Naive B cell (primary cell): Measurements from ENCODE around the gene CLDN3. TPM values are rescaled to one million over a fixed set of nuclear protein-coding genes. Genes with fewer than 3 reads are reported as not detected.
"Not testable (repeated sequence)": the region's sequence is repeated elsewhere in the genome, so short reads cannot be mapped to it uniquely, and the experiment has no call there.

Experiments used
- ATAC-seq, 2 donors: fragments of 150-1000 bp; cut with Tn5 transposase; 2 replicates each; pipeline ENCODE4 v1.10.0; 2021; ENCODE audit warnings: low read depth in 2 of 2, mild to moderate bottlenecking in 2 of 2, moderate library complexity in 2 of 2
- DNase-seq: peaks from one replicate; pipeline ENCODE4 v3.0.0; 2022
- H3K27ac Mint-ChIP-seq, 6 donors: one replicate each; pipeline ENCODE4 v1.8.0; 2020 to 2022; ENCODE audit warnings: mild to moderate bottlenecking in 6 of 6, mixed read lengths in 6 of 6, moderate library complexity in 5 of 6, inconsistent platforms in 2 of 6
- H3K27me3 Mint-ChIP-seq, 3 donors: one replicate each; pipeline ENCODE4 v1.8.0; 2021 to 2022; ENCODE audit warnings: mixed read lengths in 3 of 3, mild to moderate bottlenecking in 1 of 3
- H3K36me3 Mint-ChIP-seq, 2 donors: one replicate each; pipeline ENCODE4 v1.8.0; 2020 to 2022; ENCODE audit warnings: mixed read lengths in 2 of 2, inconsistent platforms in 1 of 2, mild to moderate bottlenecking in 1 of 2
- H3K4me1 Mint-ChIP-seq, 3 donors: one replicate each; pipeline ENCODE4 v1.8.0; 2020 to 2022; ENCODE audit warnings: mixed read lengths in 3 of 3, inconsistent platforms in 1 of 3, mild to moderate bottlenecking in 1 of 3, moderate library complexity in 1 of 3
- H3K4me3 Mint-ChIP-seq, 8 donors: one replicate each; pipeline ENCODE4 v1.8.0; 2020 to 2022; ENCODE audit warnings: mild to moderate bottlenecking in 8 of 8, mixed read lengths in 8 of 8, moderate library complexity in 8 of 8, inconsistent platforms in 2 of 8
- H3K9me3 Mint-ChIP-seq, 7 donors: one replicate each; pipeline ENCODE4 v1.8.0; 2020 to 2022; ENCODE audit warnings: mixed read lengths in 7 of 7, mild to moderate bottlenecking in 5 of 7, inconsistent platforms in 2 of 7, moderate library complexity in 1 of 7
- polyA plus RNA-seq, 6 donors: library from polyadenylated mRNA; unstranded; fragments of 300-500 nt; fragmentation: Illumina TruSeq; gene quantifications; one replicate each; pipeline ENCODE4 v1.2.3, GENCODE V29; 2021; ENCODE audit warnings: low read depth in 6 of 6

The CLDN3 gene
- polyA plus RNA-seq, 6 donors from 2014 or later: not detected

DNA sequence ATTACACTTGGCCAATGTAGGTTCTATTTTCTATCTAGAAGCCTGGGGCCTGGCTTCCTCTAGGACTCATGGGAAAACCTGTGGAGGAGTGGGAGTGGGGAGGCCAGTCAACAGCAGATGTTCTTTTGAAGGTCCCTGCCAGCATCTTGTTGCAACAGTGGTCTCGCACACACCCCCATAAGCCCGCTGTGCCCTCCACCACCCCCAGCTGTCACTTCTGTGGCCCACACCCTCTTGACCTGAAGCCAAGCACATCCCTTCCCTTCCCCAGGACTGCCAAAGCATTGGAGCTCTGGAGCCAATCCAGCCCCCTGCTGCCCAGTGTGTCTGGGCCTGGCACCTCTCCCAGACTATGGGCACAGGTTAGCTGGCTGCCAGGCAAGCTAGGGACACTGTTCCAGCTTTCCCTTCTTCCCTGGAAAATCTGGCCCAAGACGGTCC is 48.7 kb downstream of the CLDN3 start:
- DNase-seq (no peak), ATAC-seq (no peak)
- Mint-ChIP-seq H3K4me3 (peak overlapping the region in 7 of 8 donors; percentile 25 to 88 (median 69)), H3K9me3 (no peaks in the 10 kb centered on the region), H3K27me3 (peaks cover 20 to 35% (median 31%) of the 10 kb centered on the region in 3 donors), H3K4me1 (peaks cover 17 to 24% (median 21%) of the 10 kb centered on the region in 3 donors), H3K27ac (no peak overlapping the region), H3K36me3 (no peaks in the 10 kb centered on the region)

DNA sequence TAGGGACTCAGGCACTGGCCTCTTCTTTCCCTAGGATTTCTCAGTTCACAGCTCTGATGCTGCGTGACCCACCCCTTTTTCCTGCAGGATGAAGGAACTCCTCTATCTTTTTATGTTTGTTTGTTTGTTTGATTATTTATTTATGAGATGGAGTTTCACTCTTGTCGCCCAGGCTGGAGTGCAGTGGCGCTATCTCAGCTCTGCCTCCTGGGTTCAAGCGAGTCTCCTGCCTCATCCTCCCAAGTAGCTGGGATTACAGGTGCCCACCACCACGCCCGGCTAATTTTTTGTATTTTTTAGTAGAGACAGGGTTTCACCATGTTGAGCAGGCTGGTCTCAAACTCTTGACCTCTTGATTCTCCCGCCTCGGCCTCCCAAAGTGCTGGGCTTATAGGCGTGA is 49.6 kb downstream of the CLDN3 start:
- H3K9me3 Mint-ChIP-seq, H3K36me3 Mint-ChIP-seq, DNase-seq, ATAC-seq: not testable (repeated sequence)
- peaks cover 22 to 44% (median 35%) of the 10 kb centered on the region in 3 donors for H3K27me3 Mint-ChIP-seq
- H3K27ac Mint-ChIP-seq: peak overlapping the region in 3 of 6 donors; percentile 23 to 89 (median 54)
- H3K4me1 Mint-ChIP-seq: peaks cover 17 to 24% (median 21%) of the 10 kb centered on the region in 3 donors
- H3K4me3 Mint-ChIP-seq: peak overlapping the region; percentile 82 to 93 (median 88)

DNA sequence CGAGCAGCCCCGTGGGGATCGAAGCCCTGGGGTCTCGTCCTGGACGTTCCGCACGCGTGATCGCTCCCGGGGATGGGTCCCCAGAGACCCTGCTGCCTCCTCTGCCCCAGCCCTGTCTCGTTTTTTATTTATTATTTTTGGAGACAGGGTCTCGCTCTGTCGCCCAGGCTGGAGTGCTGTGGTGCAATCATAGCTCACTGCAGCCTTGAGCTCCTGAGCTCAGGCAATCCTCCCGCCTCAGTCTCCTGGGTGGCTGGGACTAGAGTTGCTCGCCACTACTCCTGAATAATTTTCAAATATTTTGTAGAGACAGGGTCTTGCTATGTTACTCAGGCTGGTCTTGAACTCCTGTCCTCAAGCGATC is 50.3 kb downstream of the CLDN3 start:
- no peaks in the 10 kb centered on the region for H3K9me3 Mint-ChIP-seq
- ATAC-seq (peak; percentile 21 to 27), DNase-seq (no peak)
- H3K27ac Mint-ChIP-seq: peak overlapping the region in 1 of 6 donors; percentile 23
- H3K36me3 Mint-ChIP-seq: no peaks in the 10 kb centered on the region
- peaks cover 15 to 24% (median 21%) of the 10 kb centered on the region in 3 donors for H3K4me1 Mint-ChIP-seq
- H3K27me3 Mint-ChIP-seq: peaks cover 20 to 43% (median 31%) of the 10 kb centered on the region in 3 donors
- H3K4me3 Mint-ChIP-seq: peak overlapping the region; percentile 82 to 93 (median 88)

Other genes with a start within 250 kb of the CLDN3 start
- 10 to 100 TPM in 5 of 6 donors, 1 to 10 TPM in 1; 8.6 to 31.2 (median 13.5) TPM for gene BAZ1B, start 248.0 kb downstream of the CLDN3 start, polyA plus RNA-seq
- gene BCL7B, start 212.6 kb downstream of the CLDN3 start, polyA plus RNA-seq: 100 to 1,000 TPM in 1 of 6 donors, 10 to 100 TPM in 5; 83.3 to 112 (median 88.9) TPM
- 10 to 100 TPM; 15.6 to 34.0 (median 21.3) TPM for gene TBL2, start 191.7 kb downstream of the CLDN3 start, polyA plus RNA-seq
- gene MLXIPL, start 145.7 kb downstream of the CLDN3 start, polyA plus RNA-seq: not detected
- under 1 TPM in 1 of 6 donors, not detected in 5; 0.23 TPM for gene VPS37D, start 102.4 kb downstream of the CLDN3 start, polyA plus RNA-seq
- 10 to 100 TPM in 5 of 6 donors, 1 to 10 TPM in 1; 9.9 to 15.4 (median 12.2) TPM for gene DNAJC30, start 86.8 kb downstream of the CLDN3 start, polyA plus RNA-seq
- 100 to 1,000 TPM; 129 to 249 (median 148) TPM for gene BUD23, start 86.7 kb downstream of the CLDN3 start, polyA plus RNA-seq
- 1 to 10 TPM in 2 of 6 donors, under 1 TPM in 4; 0.35 to 2.3 (median 0.84) TPM for gene STX1A, start 50.6 kb downstream of the CLDN3 start, polyA plus RNA-seq
- 10 to 100 TPM in 5 of 6 donors, not detected in 1; 10.8 to 18.9 (median 14.0) TPM for gene ABHD11, start 31.5 kb downstream of the CLDN3 start, polyA plus RNA-seq
- under 1 TPM in 2 of 6 donors, not detected in 4; 0.08 to 0.13 TPM for gene CLDN4, start 60.7 kb upstream of the CLDN3 start, polyA plus RNA-seq
- gene METTL27, start 72.2 kb upstream of the CLDN3 start, polyA plus RNA-seq: 1 to 10 TPM in 3 of 6 donors, under 1 TPM in 1, not detected in 2; 0.61 to 3.9 (median 1.6) TPM
- gene TMEM270, start 90.9 kb upstream of the CLDN3 start, polyA plus RNA-seq: not detected